Stimulated activated CD4-positive, alpha-beta T cell treated with anti-CD3 and anti-CD28 coated beads, Interleukin-2, amount 100 ng/mL, for 4 hours (primary cell): ENCODE data around the gene STX19.
A peak's percentile ranks its signal among the peaks of the same experiment; 100 is the strongest.
"Not testable (repeated sequence)": the region's sequence is repeated elsewhere in the genome, so short reads cannot be mapped to it uniquely, and the experiment has no call there.

Experiments
- DNase-seq: peaks from one replicate; pipeline ENCODE4 v3.0.0-alpha.2; 2020; ENCODE audit warnings: low read depth

The STX19 gene

GRCh38 chr3:93973131-93974126 is 55.0 kb downstream of the STX19 start, which contains the start of gene PROS1:
Gene PROS1, minus strand, starts transcription at chr3:93973896. Its CDS starts 147 bp downstream, at chr3:93973749.
- DNase-seq, result peak; percentile 12

GRCh38 chr3:93969997-93970396 is 58.4 kb downstream of the STX19 start:
- no peak for DNase-seq

DNA sequence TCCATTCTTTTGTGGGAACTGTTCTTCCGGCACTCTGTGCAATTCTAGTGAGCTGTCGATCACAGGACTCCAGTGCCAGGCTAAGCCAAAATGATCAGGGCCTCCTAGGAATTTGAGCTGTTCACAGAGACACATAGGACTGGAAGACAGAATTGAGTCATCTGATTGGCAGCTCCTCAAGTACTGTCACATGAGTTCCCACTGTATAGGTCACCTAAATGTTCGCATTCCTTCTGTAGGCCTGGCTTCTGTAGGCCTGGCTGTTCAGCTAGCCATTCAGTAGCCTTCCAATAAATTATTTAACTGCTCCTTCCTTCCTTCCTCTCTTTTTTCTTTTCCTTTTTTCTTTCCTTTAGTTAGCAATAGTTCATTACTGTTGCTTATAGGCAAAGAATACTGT is 59.0 kb downstream of the STX19 start:
- DNase-seq, result no peak

GRCh38 chr3:93965106-93965505 is 63.3 kb downstream of the STX19 start:
- not testable (repeated sequence) for DNase-seq
